Mesenchymal stem cell (in vitro differentiated cells and primary cell): Measurements from ENCODE around the gene AK4.

Source experiments
- DNase-seq: peaks from one replicate; pipeline ENCODE4 v3.0.0-alpha.2; 2013
- H2AFZ ChIP-seq: one replicate; pipeline ENCODE4 v1.6.1; 2013; ENCODE audit warnings: low read depth, mild to moderate bottlenecking, control low read depth, inconsistent platforms, low read length, moderate library complexity
- H2AK5ac ChIP-seq: 2 replicates; pipeline ENCODE4 v1.6.1; 2013; ENCODE audit warnings: low read length, moderate library complexity, mild to moderate bottlenecking, inconsistent platforms; ENCODE audit not compliant: severe bottlenecking
- H2BK120ac ChIP-seq: one replicate; pipeline ENCODE4 v1.6.1; 2013; ENCODE audit warnings: low read depth, mild to moderate bottlenecking, inconsistent platforms, low read length, moderate library complexity
- H2BK12ac ChIP-seq, 2 experiments: one replicate each; pipeline ENCODE4 v1.6.1; 2013; ENCODE audit warnings: inconsistent platforms in 2 of 2, low read length in 2 of 2, mild to moderate bottlenecking in 2 of 2, moderate library complexity in 2 of 2, control low read depth in 1 of 2
- H2BK15ac ChIP-seq: one replicate; pipeline ENCODE4 v1.6.1; 2013; ENCODE audit warnings: mild to moderate bottlenecking, low read depth, inconsistent platforms; ENCODE audit not compliant: poor library complexity, severe bottlenecking
- H2BK5ac ChIP-seq: 2 replicates; pipeline ENCODE4 v1.6.1; 2013; ENCODE audit warnings: low read depth, mild to moderate bottlenecking, low read length, control low read depth, inconsistent platforms; ENCODE audit not compliant: poor library complexity, severe bottlenecking
- H3K14ac ChIP-seq, 2 experiments: one replicate each; pipeline ENCODE4 v1.6.1; 2013; ENCODE audit warnings: inconsistent platforms in 2 of 2, low read length in 2 of 2, control low read depth in 1 of 2, mild to moderate bottlenecking in 1 of 2, moderate library complexity in 1 of 2
- H3K18ac ChIP-seq, 2 experiments: one replicate each; pipeline ENCODE4 v1.6.1; 2013; ENCODE audit warnings: inconsistent platforms in 2 of 2, low read length in 2 of 2, control low read depth in 1 of 2, low read depth in 1 of 2, mild to moderate bottlenecking in 1 of 2
- H3K23ac ChIP-seq, 2 experiments: one replicate each; pipeline ENCODE4 v1.6.1; 2013; ENCODE audit warnings: inconsistent platforms in 2 of 2, low read length in 2 of 2, mild to moderate bottlenecking in 2 of 2, moderate library complexity in 2 of 2, control low read depth in 1 of 2
- H3K27ac ChIP-seq: 2 replicates; pipeline ENCODE4 v1.5.1; 2013; ENCODE audit warnings: mild to moderate bottlenecking, moderate library complexity, low read length, control low read depth, inconsistent platforms; ENCODE audit not compliant: poor library complexity, severe bottlenecking
- H3K27me3 ChIP-seq, 2 experiments: 2 replicates each; pipeline versions ENCODE4 v1.6.1 to v1.7.0; 2013; ENCODE audit warnings: low read length in 2 of 2, mild to moderate bottlenecking in 2 of 2, moderate library complexity in 2 of 2, control low read depth in 1 of 2, inconsistent platforms in 1 of 2; ENCODE audit not compliant: control insufficient read depth in 1 of 2, insufficient read depth in 1 of 2
- H3K36me3 ChIP-seq, 2 experiments: 2 replicates each; pipeline versions ENCODE4 v1.6.1 to v1.7.0; 2013; ENCODE audit warnings: low read length in 2 of 2, control low read depth in 1 of 2, inconsistent platforms in 1 of 2, low read depth in 1 of 2, mild to moderate bottlenecking in 1 of 2; ENCODE audit not compliant: insufficient read depth in 2 of 2, control insufficient read depth in 1 of 2
- H3K4ac ChIP-seq, 2 experiments: one replicate each; pipeline ENCODE4 v1.6.1; 2013; ENCODE audit warnings: inconsistent platforms in 2 of 2, low read length in 2 of 2, mild to moderate bottlenecking in 2 of 2, moderate library complexity in 2 of 2, control low read depth in 1 of 2, low read depth in 1 of 2
- H3K4me1 ChIP-seq: 2 replicates; pipeline ENCODE4 v1.6.1; 2013; ENCODE audit warnings: low read depth, low read length, control low read depth; ENCODE audit not compliant: control insufficient read depth, insufficient read depth
- H3K4me2 ChIP-seq: 2 replicates; pipeline ENCODE4 v1.6.1; 2013; ENCODE audit warnings: low read length, mild to moderate bottlenecking, inconsistent platforms; ENCODE audit not compliant: poor library complexity, severe bottlenecking
- H3K4me3 ChIP-seq, 2 experiments: 2 replicates each; pipeline versions ENCODE4 v1.5.1 to v1.7.0; 2013; ENCODE audit warnings: low read length in 2 of 2, mild to moderate bottlenecking in 2 of 2, control low read depth in 1 of 2, low read depth in 1 of 2; ENCODE audit not compliant: insufficient read depth in 1 of 2
- H3K79me1 ChIP-seq: replicated peaks from 2 replicates; pipeline ENCODE4 v1.6.1; 2013; ENCODE audit warnings: mild to moderate bottlenecking, control low read depth, low read length, inconsistent platforms; ENCODE audit not compliant: poor library complexity, severe bottlenecking
- H3K9ac ChIP-seq: 2 replicates; pipeline ENCODE4 v1.7.0; 2013; ENCODE audit warnings: mild to moderate bottlenecking, low read length, moderate library complexity
- H3K9me3 ChIP-seq: 2 replicates; pipeline ENCODE4 v1.7.0; 2013; ENCODE audit warnings: mild to moderate bottlenecking, low read length; ENCODE audit not compliant: control insufficient read depth
- H4K8ac ChIP-seq: one replicate; pipeline ENCODE4 v1.6.1; 2013; ENCODE audit warnings: inconsistent platforms, mild to moderate bottlenecking, low read length, moderate library complexity
- H4K91ac ChIP-seq: one replicate; pipeline ENCODE4 v1.6.1; 2013; ENCODE audit warnings: mild to moderate bottlenecking, low read length, inconsistent platforms
- WGBS: methylation state at CpG from one replicate; pipeline ENCODE4 v1.1.7; 2013; ENCODE audit warnings: mixed read lengths; 5-methylcytosine and 5-hydroxymethylcytosine counted together

The AK4 gene

DNA sequence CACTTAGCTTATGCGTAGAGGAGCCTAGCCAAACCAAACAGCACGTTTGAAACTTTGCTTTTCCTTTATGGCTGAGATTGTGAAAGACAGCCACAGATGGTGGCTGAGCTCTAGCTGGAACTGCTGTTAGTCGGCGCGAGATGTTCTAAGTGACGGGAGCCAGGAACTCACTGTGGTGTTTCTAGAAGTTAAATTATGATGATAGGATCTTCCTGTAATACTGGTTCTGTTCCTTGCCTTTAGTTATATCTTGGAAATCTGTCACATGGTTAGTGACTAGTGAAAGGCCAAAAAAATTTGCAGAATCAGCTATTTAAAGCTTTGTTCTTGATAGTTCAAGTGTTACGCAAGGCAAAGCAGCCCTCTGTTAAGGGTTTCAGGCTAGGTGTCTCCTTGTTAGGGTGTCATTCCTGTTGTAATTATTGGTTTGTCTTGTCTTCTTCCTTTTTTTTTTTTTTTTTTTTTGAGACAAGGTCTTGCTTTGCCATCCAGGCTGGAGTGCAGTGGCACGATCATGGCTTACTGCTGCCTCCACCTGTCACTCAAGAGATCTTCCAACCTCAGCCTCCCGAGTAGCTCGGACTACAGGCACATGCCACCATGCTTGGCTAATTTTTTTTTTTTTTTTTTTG, 22.6 kb downstream of the AK4 start:
- 65% methylated on average over 9 of the region's 10 CpGs for WGBS
- no peak overlapping the region for H4K8ac ChIP-seq

DNA sequence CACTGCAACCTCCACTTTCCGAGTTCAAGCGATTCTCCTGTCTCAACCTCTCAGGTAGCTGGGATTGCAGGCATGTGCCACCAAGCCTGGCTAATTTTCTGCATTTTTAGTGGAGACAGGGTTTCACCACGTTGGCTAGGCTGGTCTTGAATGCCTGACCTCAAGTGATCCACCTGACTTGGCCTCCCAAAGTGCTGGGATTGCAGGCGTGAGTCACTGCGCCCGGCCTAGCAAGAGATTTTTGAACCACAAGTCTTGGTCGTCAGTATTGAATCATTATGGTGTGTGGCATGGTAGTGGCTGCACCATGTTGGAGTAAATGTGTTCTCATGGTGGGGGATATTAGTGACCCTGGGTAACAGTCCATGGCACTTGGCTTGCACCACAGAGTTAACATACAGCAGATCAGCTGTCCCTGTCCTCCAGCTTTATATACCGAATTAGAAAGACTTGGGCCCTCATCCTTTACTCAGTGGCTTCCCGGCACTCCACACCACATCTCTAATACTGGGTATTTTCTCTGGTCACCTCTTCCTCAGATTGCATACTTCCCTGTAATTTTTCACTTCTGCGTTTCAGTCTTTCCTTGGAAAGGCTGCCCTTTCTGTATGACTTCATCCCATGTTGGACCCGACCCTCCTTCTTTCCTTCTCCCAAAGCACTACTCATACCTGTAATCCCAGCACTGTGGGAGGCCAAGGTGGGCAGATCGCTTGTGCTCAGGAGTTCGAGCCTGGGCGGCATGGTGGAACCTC, 25.1 kb downstream of the AK4 start:
- no peaks in the 10 kb centered on the region for H3K27me3 ChIP-seq
- H2AFZ ChIP-seq = no peak overlapping the region
- no peak overlapping the region for H4K8ac ChIP-seq
- H2BK120ac ChIP-seq = no peak overlapping the region
- no peak overlapping the region for H3K14ac ChIP-seq
- no peak for DNase-seq
- H2BK15ac ChIP-seq = no peak overlapping the region
- H3K9ac ChIP-seq = no peak overlapping the region
- H3K4ac ChIP-seq = no peak overlapping the region
- no peak overlapping the region for H3K27ac ChIP-seq
- H3K9me3 ChIP-seq = no peaks in the 10 kb centered on the region
- no peak overlapping the region for H3K4me3 ChIP-seq
- H3K18ac ChIP-seq = no peak overlapping the region
- no peak overlapping the region for H2BK5ac ChIP-seq
- peaks cover 25% of the 10 kb centered on the region for H3K79me1 ChIP-seq
- peak overlapping the region; percentile 73 for H2AK5ac ChIP-seq
- 89% methylated on average over 14 of the region's 14 CpGs for WGBS
- H3K4me1 ChIP-seq = peaks cover 18% of the 10 kb centered on the region
- no peak overlapping the region for H3K23ac ChIP-seq
- no peak overlapping the region for H4K91ac ChIP-seq
- no peak overlapping the region for H3K4me2 ChIP-seq
- no peak overlapping the region for H2BK12ac ChIP-seq
- H3K36me3 ChIP-seq = no peaks in the 10 kb centered on the region

More for the DNA sequence above, 22.6 kb downstream of the AK4 start:
- Histone ChIP-seq H3K4me2 (no peak overlapping the region), H3K9me3 (no peaks in the 10 kb centered on the region), H3K9ac (peak overlapping the region; percentile 17), H3K79me1 (peaks cover 28% of the 10 kb centered on the region), H2BK15ac (no peak overlapping the region), H2BK5ac (no peak overlapping the region), H3K36me3 (no peaks in the 10 kb centered on the region), H3K18ac (no peak overlapping the region), H3K27me3 (no peaks in the 10 kb centered on the region), H4K91ac (no peak overlapping the region), H2AK5ac (no peak overlapping the region), H3K14ac (no peak overlapping the region), H2AFZ (no peak overlapping the region), H3K23ac (no peak overlapping the region), H3K4ac (no peak overlapping the region), H3K27ac (no peak overlapping the region), H2BK120ac (no peak overlapping the region), H3K4me3 (no peak overlapping the region), H3K4me1 (peaks cover 14% of the 10 kb centered on the region), H2BK12ac (no peak overlapping the region)
- DNase-seq = peak; percentile 31

DNA sequence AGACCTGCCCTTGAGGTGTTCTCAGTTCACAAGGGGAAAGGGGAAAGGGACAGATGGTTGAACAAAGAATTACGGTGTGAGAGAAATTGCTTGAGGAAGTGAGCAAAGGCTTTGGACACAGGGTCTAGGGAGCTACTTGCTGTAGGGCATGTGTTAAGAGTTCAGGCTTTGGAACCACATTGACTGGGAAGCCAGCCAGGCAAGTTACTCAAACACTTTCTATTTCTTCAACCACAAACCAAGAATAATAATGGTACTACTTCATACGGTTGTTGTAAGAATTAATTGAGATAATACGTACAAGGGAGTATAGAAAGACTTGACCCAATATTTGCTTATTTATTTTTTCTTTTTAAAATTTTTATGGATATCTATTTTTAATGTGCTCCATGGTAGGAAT, 26.6 kb downstream of the AK4 start:
- H3K4me3 ChIP-seq = no peak overlapping the region
- H3K4me2 ChIP-seq = no peak overlapping the region
- no peak overlapping the region for H4K8ac ChIP-seq
- no peak overlapping the region for H3K18ac ChIP-seq
- H2AK5ac ChIP-seq = no peak overlapping the region
- H3K36me3 ChIP-seq = no peaks in the 10 kb centered on the region
- H3K23ac ChIP-seq = no peak overlapping the region
- H3K4me1 ChIP-seq = peaks cover 27% of the 10 kb centered on the region
- no peak overlapping the region for H2BK12ac ChIP-seq
- peak overlapping the region; percentile 26 for H3K27ac ChIP-seq
- no peak overlapping the region for H2AFZ ChIP-seq
- H3K9me3 ChIP-seq = no peaks in the 10 kb centered on the region
- no peak overlapping the region for H3K14ac ChIP-seq
- no peaks in the 10 kb centered on the region for H3K27me3 ChIP-seq
- no peak overlapping the region for H4K91ac ChIP-seq
- no peak overlapping the region for H2BK120ac ChIP-seq
- no peak overlapping the region for H2BK15ac ChIP-seq
- H2BK5ac ChIP-seq = no peak overlapping the region
- peak overlapping the region; percentile 50 for H3K9ac ChIP-seq
- DNase-seq = peak; percentile 86
- no peak overlapping the region for H3K4ac ChIP-seq
- H3K79me1 ChIP-seq = peaks cover 22% of the 10 kb centered on the region
- 33% methylated on average over 1 of the region's 3 CpGs for WGBS

DNA sequence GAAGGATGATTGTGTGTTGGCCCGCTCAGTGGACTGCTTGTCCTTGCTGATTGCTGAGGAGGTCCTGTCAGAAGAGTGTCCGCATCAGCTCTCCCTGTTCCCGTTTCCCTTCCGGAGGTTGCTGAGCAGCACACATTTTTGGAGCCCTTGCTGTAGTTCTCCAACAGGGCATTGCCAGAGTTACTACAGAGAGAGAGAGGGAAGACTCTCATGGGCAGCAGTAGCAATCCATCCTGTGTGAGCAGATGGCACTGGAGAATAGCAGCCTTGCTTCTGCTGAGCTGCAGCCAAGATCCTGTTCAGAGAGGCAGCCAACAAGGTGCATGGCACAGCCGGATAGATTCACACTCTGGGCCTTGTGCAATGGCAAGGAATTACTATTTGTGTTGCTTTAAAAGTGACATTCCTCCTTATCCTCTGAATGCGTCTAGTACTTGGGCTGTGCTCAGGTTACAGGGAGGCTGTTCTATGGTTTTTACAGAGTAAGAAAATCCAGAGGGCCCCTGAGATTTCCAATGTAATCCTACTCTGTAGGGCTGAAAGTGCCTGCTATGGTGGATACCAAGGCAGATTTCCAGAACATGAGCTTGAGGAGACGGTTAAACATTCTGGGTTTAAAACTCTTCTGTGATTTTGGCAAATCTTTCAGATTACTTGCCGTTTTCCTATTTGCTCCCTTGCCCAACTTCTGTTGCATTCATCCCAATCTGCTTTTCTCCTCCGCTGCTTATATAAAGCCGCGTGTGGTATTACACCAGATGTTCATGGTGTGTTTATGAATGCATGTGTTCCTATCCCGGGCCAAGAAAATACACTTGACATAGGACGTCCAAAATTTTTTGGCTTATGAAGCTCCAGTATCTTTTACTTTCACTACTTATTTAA, 27.4 kb downstream of the AK4 start:
- H2BK12ac ChIP-seq = no peak overlapping the region
- H3K14ac ChIP-seq = no peak overlapping the region
- peaks cover 28% of the 10 kb centered on the region for H3K4me1 ChIP-seq
- peak overlapping the region; percentile 25 for H3K9ac ChIP-seq
- no peak overlapping the region for H3K4ac ChIP-seq
- H2AK5ac ChIP-seq = peak overlapping the region; percentile 62
- H3K36me3 ChIP-seq = no peaks in the 10 kb centered on the region
- H2AFZ ChIP-seq = no peak overlapping the region
- H3K9me3 ChIP-seq = no peaks in the 10 kb centered on the region
- DNase-seq = no peak
- H4K8ac ChIP-seq = no peak overlapping the region
- no peak overlapping the region for H4K91ac ChIP-seq
- H2BK5ac ChIP-seq = no peak overlapping the region
- no peak overlapping the region for H2BK15ac ChIP-seq
- 95% methylated on average over 11 of the region's 13 CpGs for WGBS
- H3K27ac ChIP-seq = peak overlapping the region; percentile 15
- no peak overlapping the region for H3K4me2 ChIP-seq
- H3K23ac ChIP-seq = no peak overlapping the region
- H3K79me1 ChIP-seq = peaks cover 26% of the 10 kb centered on the region
- H2BK120ac ChIP-seq = no peak overlapping the region
- H3K18ac ChIP-seq = no peak overlapping the region
- no peaks in the 10 kb centered on the region for H3K27me3 ChIP-seq
- H3K4me3 ChIP-seq = peak overlapping the region in 1 of 2 experiments; percentile 11
